Medulla oblongata (tissue), 1 donor: ENCODE results near the gene MYO16.
A peak's percentile ranks its signal among the peaks of the same experiment; 100 is the strongest.

Source experiments
- DNase-seq: peaks from one replicate; pipeline ENCODE4 v3.0.0-alpha.2; 2015; ENCODE audit errors: extremely low spot score

The MYO16 gene

GRCh38 chr13:108663710-108664109 lies 34.3 kb downstream of the MYO16 start:
- no peak for DNase-seq

DNA sequence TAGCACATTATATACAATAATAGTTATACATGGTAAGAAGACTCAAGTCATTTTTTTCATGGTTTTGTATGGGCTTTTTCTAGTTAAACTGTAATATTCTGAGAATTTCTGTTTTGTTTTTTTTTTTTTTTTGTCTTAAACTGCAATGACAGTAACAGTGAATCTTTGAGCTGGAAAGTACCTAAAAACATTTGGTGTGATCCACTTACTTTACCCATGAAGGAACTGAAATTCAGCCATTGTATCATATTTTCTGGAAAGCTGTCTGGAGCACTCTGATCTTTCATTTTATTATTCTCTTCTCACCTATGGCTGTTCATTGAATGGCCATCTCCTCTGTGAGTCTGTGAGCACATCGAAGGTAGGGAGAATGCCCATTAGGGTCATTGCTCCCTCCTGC lies 37.8 kb downstream of the MYO16 start:
- no peak for DNase-seq

GRCh38 chr13:108669381-108669780 lies 40.0 kb downstream of the MYO16 start:
- no peak for DNase-seq

DNA sequence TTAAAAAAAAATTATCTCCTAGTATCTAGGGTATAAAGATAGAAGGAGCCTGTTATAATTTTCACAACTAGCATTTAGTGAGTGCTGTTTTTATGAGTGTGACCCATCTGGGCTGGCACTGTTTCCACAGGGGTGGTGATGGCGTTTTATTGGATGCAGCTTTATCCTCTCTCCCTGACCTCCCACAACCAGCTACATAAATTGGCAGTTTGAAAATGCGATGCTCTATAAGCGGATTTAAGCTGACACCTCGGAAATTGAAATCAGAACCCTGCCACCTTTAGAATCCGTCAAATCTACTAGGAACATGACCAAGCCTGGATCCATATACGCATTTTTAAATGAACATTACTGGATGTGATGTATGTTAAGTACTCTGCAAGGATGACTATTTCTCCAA lies 44.9 kb downstream of the MYO16 start:
- no peak for DNase-seq

DNA sequence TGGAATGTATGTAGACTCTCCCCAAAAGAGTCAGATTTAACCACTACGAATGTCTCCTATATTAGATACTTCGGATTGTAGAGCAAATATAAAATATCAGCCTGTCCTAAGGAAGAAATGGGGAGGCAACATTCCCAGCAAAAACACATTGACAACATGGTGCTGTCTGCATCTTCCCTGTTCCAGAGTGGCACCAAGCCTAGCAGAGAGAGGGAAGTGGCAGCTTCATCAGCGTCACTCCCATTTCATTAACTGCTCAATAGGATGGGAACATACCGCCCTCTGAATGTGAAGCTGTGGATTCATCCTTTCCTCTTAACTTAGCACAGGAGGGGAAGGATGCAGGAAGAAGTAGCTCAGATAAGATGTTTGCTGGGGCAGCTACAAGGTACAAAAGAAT lies 45.4 kb downstream of the MYO16 start:
- DNase-seq: no peak

- DNase-seq: no peak
Measured at GRCh38 chr13:108676620-108677019, 47.2 kb downstream of the MYO16 start.

- no peak for DNase-seq
Measured at GRCh38 chr13:108677806-108678205, 48.4 kb downstream of the MYO16 start.

GRCh38 chr13:108680011-108680410 lies 50.6 kb downstream of the MYO16 start:
- DNase-seq: no peak

DNA sequence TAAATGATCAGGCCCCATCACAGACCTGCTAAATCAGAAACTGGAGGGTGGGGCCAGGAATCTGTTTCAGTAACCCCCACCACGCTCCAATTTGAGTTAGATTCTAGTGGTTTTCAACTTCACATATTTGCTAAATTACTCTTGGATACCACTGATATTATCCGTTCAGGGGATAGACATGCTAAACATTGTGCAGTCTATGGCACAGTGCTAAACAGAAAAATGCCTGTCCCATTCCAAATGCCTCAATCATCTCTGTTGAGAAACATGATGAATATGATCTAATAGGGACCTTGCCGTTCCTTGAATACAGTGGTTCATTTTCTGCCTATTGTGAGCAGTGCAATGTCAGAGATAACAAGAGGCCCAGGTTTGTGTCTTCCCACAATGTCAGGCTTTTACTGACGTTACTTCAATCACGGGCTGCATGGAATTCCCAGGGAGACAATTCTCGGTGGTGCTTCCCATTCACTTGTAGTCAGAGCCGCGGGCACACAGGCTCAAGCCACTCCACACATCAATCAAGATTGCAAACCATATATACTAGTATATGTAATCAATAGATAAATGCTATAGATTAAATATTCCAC lies 52.7 kb downstream of the MYO16 start:
- DNase-seq: no peak

GRCh38 chr13:108682714-108683113 lies 53.3 kb downstream of the MYO16 start:
- no peak for DNase-seq

- DNase-seq: no peak
Measured at GRCh38 chr13:108686027-108686426, 56.6 kb downstream of the MYO16 start.

GRCh38 chr13:108690726-108691125 lies 61.3 kb downstream of the MYO16 start:
- DNase-seq: no peak

- DNase-seq: no peak
Measured at GRCh38 chr13:108700422-108701170, 71.2 kb downstream of the MYO16 start.

- no peak for DNase-seq
Measured at GRCh38 chr13:108702171-108702570, 72.8 kb downstream of the MYO16 start.

DNA sequence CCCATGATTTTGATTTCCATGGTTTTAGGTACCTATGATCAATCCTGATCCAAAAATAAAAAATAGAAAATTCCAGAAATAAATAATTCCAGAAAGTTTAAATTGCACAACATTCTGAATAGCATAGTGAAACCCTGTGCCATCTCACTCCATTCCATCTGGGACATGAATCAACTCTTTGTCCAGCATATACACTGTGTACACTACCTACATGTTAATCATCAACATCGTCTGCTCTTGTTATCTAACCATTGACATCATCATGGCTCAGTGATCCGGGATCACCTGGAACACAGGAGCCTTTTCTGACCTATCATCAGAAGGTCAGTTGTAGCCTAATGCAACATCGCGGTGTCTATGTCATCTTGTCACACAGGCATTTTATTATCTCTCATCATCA lies 75.6 kb downstream of the MYO16 start:
- DNase-seq: no peak

DNA sequence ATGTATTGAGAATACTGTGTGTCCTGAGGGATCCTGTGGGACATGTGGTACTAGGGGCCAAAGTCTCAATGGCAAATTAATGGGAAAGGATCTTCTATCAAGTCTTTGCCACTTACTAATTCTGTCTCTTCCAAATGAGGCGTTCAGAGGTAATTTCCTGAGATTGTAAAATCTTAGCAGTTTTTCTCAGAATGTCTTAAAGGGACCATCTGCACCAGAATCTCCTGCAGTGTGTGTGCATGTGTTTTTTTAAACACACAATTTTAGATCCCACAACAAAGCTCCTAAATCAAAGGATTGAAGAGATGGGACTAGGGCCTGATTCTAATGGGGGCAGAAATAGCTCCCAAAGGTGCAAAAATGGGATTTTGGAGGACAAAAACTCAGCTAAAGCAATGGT lies 78.2 kb downstream of the MYO16 start:
- no peak for DNase-seq

DNA sequence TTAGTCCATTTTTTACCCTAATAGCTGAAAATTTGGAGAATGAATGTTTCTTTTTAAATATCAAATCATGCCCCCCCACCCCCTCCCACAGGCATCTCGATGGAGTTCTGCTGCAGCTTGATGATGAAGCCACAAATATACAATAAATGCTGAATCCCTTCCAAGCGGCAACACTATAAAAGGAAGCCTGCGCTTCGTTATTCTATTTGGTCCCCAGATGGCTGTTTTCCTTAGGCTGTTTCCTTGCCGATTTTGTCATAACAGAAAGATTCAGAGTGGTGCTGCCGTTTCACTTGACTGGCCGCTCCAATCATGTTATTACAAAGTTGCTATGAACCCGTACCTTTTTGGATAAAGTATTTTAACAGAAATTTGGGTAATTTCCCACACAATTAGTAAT lies 79.5 kb downstream of the MYO16 start:
- DNase-seq: no peak

DNA sequence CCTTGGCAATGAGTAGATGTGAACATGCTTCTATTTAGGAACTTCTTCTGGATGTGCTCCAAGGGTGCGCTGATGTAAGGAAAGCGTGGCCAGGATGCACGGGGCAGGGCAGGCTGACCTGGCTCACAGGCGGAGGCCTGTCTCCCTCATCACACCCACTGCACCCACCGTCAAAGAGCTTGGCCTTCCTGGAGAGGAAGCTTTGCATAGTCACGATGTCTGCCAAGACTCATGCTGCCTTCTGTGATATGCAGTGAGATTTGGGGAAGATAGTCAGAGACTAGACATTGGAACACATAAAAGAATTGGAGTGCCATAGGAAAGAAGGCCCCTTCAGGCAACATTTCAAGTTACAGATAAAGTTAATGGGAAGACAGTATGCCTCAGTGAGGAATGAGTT lies 82.0 kb downstream of the MYO16 start:
- no peak for DNase-seq

GRCh38 chr13:108725471-108725870 lies 96.1 kb downstream of the MYO16 start:
- DNase-seq: peak; percentile 52

DNA sequence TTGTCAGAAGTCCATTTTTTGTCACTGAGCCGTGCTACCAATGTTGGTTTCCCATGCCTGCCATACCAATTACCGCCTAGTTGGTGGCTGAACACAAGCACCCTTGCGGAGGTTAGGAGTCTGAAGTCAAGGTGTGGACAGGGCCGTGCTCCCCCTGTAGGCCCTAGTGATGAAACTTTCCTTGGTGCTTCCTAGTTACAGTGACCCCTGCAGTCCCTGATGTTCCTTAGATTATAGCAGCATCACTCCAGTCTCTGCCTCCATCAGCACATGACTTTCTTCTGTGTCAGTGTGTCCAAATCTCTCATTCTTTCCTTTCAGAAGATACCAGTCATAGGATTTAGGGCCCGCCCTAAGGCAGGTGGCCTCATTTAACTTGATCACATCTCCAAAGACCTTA lies 99.0 kb downstream of the MYO16 start:
- DNase-seq: no peak

DNA sequence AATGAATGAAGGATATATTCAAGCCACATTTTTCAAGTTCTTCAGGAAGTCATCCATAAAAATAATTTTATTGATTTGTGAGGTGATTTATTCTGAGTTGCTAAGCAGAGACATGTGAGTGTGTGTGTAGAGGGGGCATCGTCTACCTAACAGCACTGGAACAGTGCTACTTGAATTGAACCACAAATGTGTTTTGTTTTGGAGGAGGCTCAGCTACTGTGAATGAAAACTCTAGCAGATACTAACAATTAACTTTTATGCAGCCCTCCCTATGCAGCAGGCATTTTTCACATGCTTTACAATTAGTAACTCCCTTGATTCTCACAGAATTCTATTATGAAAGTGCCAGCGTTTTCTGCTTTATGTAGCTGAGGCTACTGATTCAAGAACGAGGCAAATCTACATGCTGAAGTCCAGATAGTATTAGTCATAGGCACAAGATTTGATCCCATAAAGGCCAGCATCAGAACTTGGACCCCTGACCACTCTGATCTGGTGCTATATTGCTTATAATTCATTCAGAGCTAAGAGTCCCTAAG lies 103.7 kb downstream of the MYO16 start:
- no peak for DNase-seq

- no peak for DNase-seq
Measured at GRCh38 chr13:108734676-108735075, 105.3 kb downstream of the MYO16 start.

DNA sequence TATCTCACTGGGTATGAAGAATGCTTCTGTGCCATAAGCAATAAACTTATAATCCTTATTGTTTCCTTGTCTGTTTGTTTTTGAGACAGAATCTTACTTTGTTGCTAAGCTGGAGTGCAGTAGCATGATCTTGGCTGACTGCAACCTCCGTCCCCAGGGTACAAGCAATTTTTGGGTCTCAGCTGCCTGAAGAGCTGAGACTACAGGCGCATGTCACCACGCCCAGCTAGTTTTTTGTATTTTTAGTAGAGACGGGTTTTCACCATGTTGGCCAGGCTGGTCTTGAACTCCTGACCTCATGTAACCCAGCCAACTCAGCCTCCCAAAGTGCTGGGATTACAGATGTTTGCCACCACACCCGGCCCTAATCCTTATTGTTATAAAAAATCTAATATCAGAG lies 112.5 kb downstream of the MYO16 start:
- DNase-seq: no peak
